ENCODE measurements around the gene UNC45B. TPM values are rescaled to one million over a fixed set of nuclear protein-coding genes. Genes with fewer than 3 reads are reported as not detected.

Gene UNC45B
- total and polyA plus RNA-seq, 2 of the 4 experiments (the other 2 are of a cell fraction): not detected

GRCh38 chr17:35214192-35214591 lies 66.6 kb downstream of the UNC45B start:
- Histone ChIP-seq H2AK9ac (replicated peaks; ENCODE audit: low read depth, low read length, poor library complexity) (no peak overlapping the region), H2BK5ac (ENCODE audit: low read depth, low read length, poor library complexity, severe bottlenecking) (no peak overlapping the region), H3K27me3 (ENCODE audit: control insufficient read depth, insufficient read depth, low read length) (peaks cover 7% of the 10 kb centered on the region), H2AFZ (replicated peaks; ENCODE audit: low read length, poor library complexity) (no peak overlapping the region), H2AK5ac (ENCODE audit: low read depth, low read length) (no peak overlapping the region), H3K4me1 (ENCODE audit: control insufficient read depth, insufficient read depth, low read length) (no peaks in the 10 kb centered on the region), H3K4me3 (ENCODE audit: insufficient read depth, low read depth, low read length) (no peak overlapping the region), H4K20me1 (ENCODE audit: insufficient read depth, low read length) (no peaks in the 10 kb centered on the region), H3K23ac (ENCODE audit: low read depth, low read length) (no peak overlapping the region), H3K9me1 (ENCODE audit: insufficient read depth, low read length) (no peaks in the 10 kb centered on the region), H4K91ac (ENCODE audit: insufficient read depth, low read depth, low read length) (no peak overlapping the region), H3K4me2 (ENCODE audit: low read depth, low read length) (no peak overlapping the region), H3K18ac (ENCODE audit: low read depth, low read length) (no peak overlapping the region), H2BK20ac (ENCODE audit: low read depth, low read length) (no peak overlapping the region), H3K56ac (ENCODE audit: extremely low read depth, insufficient read depth, low read length) (no peak overlapping the region), H4K8ac (ENCODE audit: low read depth in 2 of 2, low read length in 2 of 2) (no peak overlapping the region), H3K4ac (ENCODE audit: low read depth, low read length) (no peak overlapping the region), H3K14ac (replicated peaks; ENCODE audit: low read depth, low read length) (no peak overlapping the region), H2BK15ac (ENCODE audit: low read depth, low read length) (no peak overlapping the region), H2BK120ac (ENCODE audit: low read depth, low read length) (no peak overlapping the region), H3K9ac (ENCODE audit: low read depth, low read length) (no peak overlapping the region), H3K27ac (ENCODE audit: insufficient read depth, low read length) (no peak overlapping the region), H3K9me3 (ENCODE audit: control insufficient read depth, insufficient read depth, low read length) (no peaks in the 10 kb centered on the region), H4K5ac (ENCODE audit: low read depth, low read length) (no peak overlapping the region), H3K79me1 (ENCODE audit: low read depth in 1 of 2, low read length in 2 of 2) (no peaks in the 10 kb centered on the region), H3K36me3 (ENCODE audit: control insufficient read depth, insufficient read depth, low read length) (no peaks in the 10 kb centered on the region)
- in situ Hi-C loops (cut with MboI; ENCODE audit: low sequenced_read_pairs) (no loop called here), dilution Hi-C loops (cut with HindIII; ENCODE audit: low sequenced_read_pairs, unreplicated experiment) (no loop called here), intact Hi-C loops (cut with micrococcal nuclease) (no loop called here)
- ChIA-PET POLR2A (ENCODE audit: unreplicated experiment) (no interaction called here), CTCF (no interaction called here)
- ATAC-seq (ENCODE audit: low read depth): no peak
- no CpG with 5 or more reads among the region's 3 CpGs for WGBS, 2 experiments (ENCODE audit: extremely low coverage in 2 of 2, insufficient read length in 1 of 2)
- no TSS peak for BruUV-seq (replicated peaks)
- TF ChIP-seq POLR2A (IDR thresholded peaks at IDR 0.05; ENCODE audit: low read depth, low read length) (no peak), RAD21 (IDR thresholded peaks at IDR 0.05; ENCODE audit: low read length) (no peak), CHD1 (IDR thresholded peaks at IDR 0.05; ENCODE audit: low read depth, low read length) (no peak), NFE2L2 (IDR thresholded peaks at IDR 0.05; ENCODE audit: low read depth, low read length) (no peak)
- TF ChIP-seq, protein P1, sequence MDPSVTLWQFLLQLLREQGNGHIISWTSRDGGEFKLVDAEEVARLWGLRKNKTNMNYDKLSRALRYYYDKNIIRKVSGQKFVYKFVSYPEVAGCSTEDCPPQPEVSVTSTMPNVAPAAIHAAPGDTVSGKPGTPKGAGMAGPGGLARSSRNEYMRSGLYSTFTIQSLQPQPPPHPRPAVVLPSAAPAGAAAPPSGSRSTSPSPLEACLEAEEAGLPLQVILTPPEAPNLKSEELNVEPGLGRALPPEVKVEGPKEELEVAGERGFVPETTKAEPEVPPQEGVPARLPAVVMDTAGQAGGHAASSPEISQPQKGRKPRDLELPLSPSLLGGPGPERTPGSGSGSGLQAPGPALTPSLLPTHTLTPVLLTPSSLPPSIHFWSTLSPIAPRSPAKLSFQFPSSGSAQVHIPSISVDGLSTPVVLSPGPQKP (IDR thresholded peaks at IDR 0.05; ENCODE audit: borderline replicate concordance, low read depth, low read length): no peak
- TF ChIP-seq, protein P2, sequence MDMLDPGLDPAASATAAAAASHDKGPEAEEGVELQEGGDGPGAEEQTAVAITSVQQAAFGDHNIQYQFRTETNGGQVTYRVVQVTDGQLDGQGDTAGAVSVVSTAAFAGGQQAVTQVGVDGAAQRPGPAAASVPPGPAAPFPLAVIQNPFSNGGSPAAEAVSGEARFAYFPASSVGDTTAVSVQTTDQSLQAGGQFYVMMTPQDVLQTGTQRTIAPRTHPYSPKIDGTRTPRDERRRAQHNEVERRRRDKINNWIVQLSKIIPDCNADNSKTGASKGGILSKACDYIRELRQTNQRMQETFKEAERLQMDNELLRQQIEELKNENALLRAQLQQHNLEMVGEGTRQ (IDR thresholded peaks at IDR 0.05; ENCODE audit: low read depth, low read length): no peak
- no peak for DNase-seq

All from IMR-90 (cell line).